HepG2 (cell line): ENCODE measurements around the gene SYNC. TPM values are rescaled to one million over a fixed set of nuclear protein-coding genes. Genes with fewer than 3 reads are reported as not detected.

Experiments
- ADNP ChIP-seq: sonication (generic); formaldehyde crosslinking; IDR thresholded peaks from 2 replicates; pipeline ENCODE4 v1.4.0; 2020; ENCODE audit warnings: missing genetic modification reagents
- BRF2 ChIP-seq: sonication (generic); formaldehyde crosslinking; IDR thresholded peaks from 2 replicates; pipeline ENCODE4 v1.8.1; 2022; ENCODE audit warnings: mild to moderate bottlenecking, missing genetic modification reagents
- FOXO4 ChIP-seq: sonication (generic); formaldehyde crosslinking; conservative IDR thresholded peaks from 2 replicates; pipeline ENCODE4 v1.8.1; 2023; ENCODE audit warnings: missing genetic modification reagents
- KDM5B ChIP-seq: sonication (generic); formaldehyde crosslinking; IDR thresholded peaks from 2 replicates; pipeline ENCODE4 v1.4.0; 2020; ENCODE audit warnings: missing genetic modification reagents, mild to moderate bottlenecking, borderline replicate concordance
- KDM6A ChIP-seq: IDR thresholded peaks from 2 replicates; pipeline ENCODE4 v1.6.1; 2016; ENCODE audit warnings: low read depth
- MTERF4 ChIP-seq: sonication (generic); formaldehyde crosslinking; IDR thresholded peaks from 2 replicates; pipeline ENCODE4 v1.8.0; 2023; ENCODE audit warnings: mild to moderate bottlenecking, missing genetic modification reagents
- NONO ChIP-seq, 2 experiments: fragments of 450-650 bp in 1 of 2; sonication (generic) in 1 of 2; formaldehyde crosslinking in 1 of 2; IDR thresholded peaks in 1 of 2; conservative IDR thresholded peaks in 1 of 2; 2 replicates each; pipeline versions ENCODE4 v1.6.1 to v1.8.0; 2017 to 2022; ENCODE audit warnings: mild to moderate bottlenecking in 1 of 2, missing genetic modification reagents in 1 of 2, moderate library complexity in 1 of 2
- NR2F6 ChIP-seq, 2 experiments: IDR thresholded peaks; 2 replicates each; pipeline ENCODE4 v1.6.1; 2016; ENCODE audit warnings: antibody characterized with exemption in 1 of 2, mild to moderate bottlenecking in 1 of 2
- POLR2A ChIP-seq, 2 experiments: IDR thresholded peaks; 2 replicates each; pipeline ENCODE4 v1.6.1; 2011; ENCODE audit warnings: low read depth in 2 of 2, low read length in 2 of 2, mild to moderate bottlenecking in 1 of 2, moderate library complexity in 1 of 2; ENCODE audit not compliant: insufficient read depth in 1 of 2
- SMAD1 ChIP-seq: sonication (generic); formaldehyde crosslinking; IDR thresholded peaks from 2 replicates; pipeline ENCODE4 v1.4.0; 2020; ENCODE audit warnings: missing genetic modification reagents, low read depth, mild to moderate bottlenecking, borderline replicate concordance
- TBX2 ChIP-seq: sonication (generic); formaldehyde crosslinking; IDR thresholded peaks from 2 replicates; pipeline ENCODE4 v1.5.0; 2020; ENCODE audit warnings: missing genetic modification reagents, mild to moderate bottlenecking, borderline replicate concordance
- XRCC5 ChIP-seq: fragments of 200-400 bp; formaldehyde crosslinking; optimal IDR thresholded peaks from 2 replicates; pipeline ENCODE3; 2017; ENCODE audit warnings: mild to moderate bottlenecking, low read length
- ZBTB10 ChIP-seq: sonication (generic); formaldehyde crosslinking; IDR thresholded peaks from 2 replicates; pipeline ENCODE4 v1.4.0; 2020; ENCODE audit warnings: missing genetic modification reagents, borderline replicate concordance
- ZC3H13 ChIP-seq: sonication (generic); formaldehyde crosslinking; IDR thresholded peaks from 2 replicates; pipeline ENCODE4 v1.8.1; 2023; ENCODE audit warnings: mild to moderate bottlenecking, missing genetic modification reagents, moderate library complexity
- ZNF33B ChIP-seq: sonication (generic); formaldehyde crosslinking; IDR thresholded peaks from 2 replicates; pipeline ENCODE4 v1.5.1; 2020; ENCODE audit warnings: mild to moderate bottlenecking, missing genetic modification reagents
- ZNF431 ChIP-seq: sonication (generic); formaldehyde crosslinking; IDR thresholded peaks from 2 replicates; pipeline ENCODE4 v1.9.0; 2022; ENCODE audit warnings: missing genetic modification reagents, low read depth, mild to moderate bottlenecking, borderline replicate concordance
- ZNF451 ChIP-seq: sonication (generic); formaldehyde crosslinking; IDR thresholded peaks from 2 replicates; pipeline ENCODE4 v1.5.0; 2020; ENCODE audit warnings: mild to moderate bottlenecking, missing genetic modification reagents
- ZNF512 ChIP-seq: sonication (generic); formaldehyde crosslinking; IDR thresholded peaks from 2 replicates; pipeline ENCODE4 v1.4.0; 2020; ENCODE audit warnings: mild to moderate bottlenecking, missing genetic modification reagents
- ZNF569 ChIP-seq: sonication (generic); formaldehyde crosslinking; IDR thresholded peaks from 2 replicates; pipeline ENCODE4 v1.5.0; 2020; ENCODE audit warnings: mild to moderate bottlenecking, missing genetic modification reagents, moderate library complexity, borderline replicate concordance
- ZNF713 ChIP-seq: sonication (generic); formaldehyde crosslinking; IDR thresholded peaks from 2 replicates; pipeline ENCODE4 v1.4.0; 2020; ENCODE audit warnings: mild to moderate bottlenecking, missing genetic modification reagents
- ZNF747 ChIP-seq: sonication (generic); formaldehyde crosslinking; IDR thresholded peaks from 2 replicates; pipeline ENCODE4 v1.8.1; 2023; ENCODE audit warnings: missing genetic modification reagents, mild to moderate bottlenecking, borderline replicate concordance
- polyA plus RNA-seq, 8 experiments: library from polyadenylated mRNA; depleted of rRNA in 3 of 8; stranded (reverse) in 7 of 8; unstranded in 1 of 8; fragments of >200 nt; fragmentation: Illumina TruSeq in 4 of 8; extraction: Trizol in 4 of 8; gene quantifications; 2 replicates each; pipeline versions ENCODE4 v1.2.1 to v1.2.3, GENCODE V29; 2011 to 2016; ENCODE audit warnings: low read depth in 4 of 8, missing spikeins in 1 of 8, mixed read lengths in 1 of 8; ENCODE audit not compliant: insufficient read depth in 1 of 8
- total RNA-seq, 5 experiments: library from RNA; depleted of rRNA; stranded (reverse); fragments of >200 nt; fragmentation: Illumina TruSeq; extraction: Trizol; gene quantifications; 2 replicates each; pipeline ENCODE4 v1.2.3, GENCODE V29; 2016; ENCODE audit warnings: low read depth in 1 of 5

Gene SYNC
- total and polyA plus RNA-seq, 2 of the 13 experiments (the other 11 are each of a cell fraction or from before 2014, with no cell fraction given): 2.4 to 5.4 TPM

- TF ChIP-seq ZNF747 (CRISPR knock-in tag) (0 out of 2 replicates have a peak, but pooled peaks have one; percentile 53), POLR2A (IDR thresholded peaks at IDR 0.05; ENCODE audit: insufficient read depth in 1 of 2, low read depth in 2 of 2, low read length in 2 of 2) (peak; percentile 38 to 51; a peak in 2 of 4 replicates), MTERF4 (CRISPR knock-in tag) (no peak), ZNF713 (CRISPR knock-in tag) (no peak), NR2F6 (IDR thresholded peaks at IDR 0.05) (no peak; the same call in 1 of the 2 replicates), NR2F6 (CRISPR knock-in tag; IDR thresholded peaks at IDR 0.05) (peak; percentile 69; the same call in 1 of the 2 replicates), ZNF33B (CRISPR knock-in tag) (0 out of 2 replicates have a peak, but pooled peaks have one; percentile 29), XRCC5 (no peak), ZNF431 (no peak), BRF2 (no peak), TBX2 (CRISPR knock-in tag) (peak; percentile 83), KDM5B (no peak), NONO (IDR thresholded peaks at IDR 0.05) (no peak), NONO (CRISPR knock-in tag; conservative IDR thresholded peaks at IDR 0.05) (0 out of 2 replicates have a peak, but pooled peaks have one; percentile 14), SMAD1 (CRISPR knock-in tag) (no peak), ZNF512 (no peak), ZNF451 (CRISPR knock-in tag) (no peak), ZNF569 (no peak), ZBTB10 (CRISPR knock-in tag) (no peak), ZC3H13 (no peak), FOXO4 (CRISPR knock-in tag) (no peak), KDM6A (no peak), ADNP (CRISPR knock-in tag) (no peak)
These were observed 39.8 kb upstream of the SYNC start (continued) for GRCh38 chr1:32742199-32742947.
